Activated CD4-positive, alpha-beta memory T cell treated with anti-CD3 and anti-CD28 coated beads for 36 hours (primary cell): ENCODE measurements around the gene UBAC2. TPM values are rescaled to one million over a fixed set of nuclear protein-coding genes. Genes with fewer than 3 reads are reported as not detected.

Source experiments
- CTCF ChIA-PET: fragments of 350-600 bp; sonication (Branson Sonifier 250); formaldehyde crosslinking; loops from one replicate; lab custom pipeline; 2021; ENCODE audit warnings: antibody characterized with exemption, inconsistent platforms; lab: Charles Lee
- POLR2A ChIA-PET: fragments of 350-600 bp; sonication (Branson Sonifier 250); formaldehyde crosslinking; loops from one replicate; lab custom pipeline; 2021; ENCODE audit warnings: antibody characterized with exemption; lab: Charles Lee
- DNase-seq: peaks from one replicate; pipeline ENCODE4 v3.0.0-alpha.2; 2020
- H3K27ac Mint-ChIP-seq: one replicate; pipeline ENCODE4 v1.8.0; 2021; ENCODE audit warnings: mixed read lengths
- H3K27me3 Mint-ChIP-seq: one replicate; pipeline ENCODE4 v1.8.0; 2021; ENCODE audit warnings: mixed read lengths
- H3K36me3 Mint-ChIP-seq: one replicate; pipeline ENCODE4 v1.8.0; 2021; ENCODE audit warnings: mixed read lengths
- H3K4me1 Mint-ChIP-seq: one replicate; pipeline ENCODE4 v1.8.0; 2021; ENCODE audit warnings: low read depth, mixed read lengths
- H3K4me3 Mint-ChIP-seq: one replicate; pipeline ENCODE4 v1.8.0; 2021; ENCODE audit warnings: mild to moderate bottlenecking, mixed read lengths
- H3K9me3 Mint-ChIP-seq: one replicate; pipeline ENCODE4 v1.8.0; 2021; ENCODE audit warnings: mixed read lengths
- intact Hi-C: fragments of 100-400 bp; cut with micrococcal nuclease; formaldehyde crosslinking; loops from one replicate; pipeline ENCODE4 v1.15.1; 2023
- total RNA-seq, 2 experiments: library from RNA; stranded (reverse); gene quantifications; one replicate each; pipeline ENCODE4 v1.2.3, GENCODE V29; 2021

Gene UBAC2
- total RNA-seq, 2 experiments from 2014 or later = 51.8 to 54.5 TPM

DNA sequence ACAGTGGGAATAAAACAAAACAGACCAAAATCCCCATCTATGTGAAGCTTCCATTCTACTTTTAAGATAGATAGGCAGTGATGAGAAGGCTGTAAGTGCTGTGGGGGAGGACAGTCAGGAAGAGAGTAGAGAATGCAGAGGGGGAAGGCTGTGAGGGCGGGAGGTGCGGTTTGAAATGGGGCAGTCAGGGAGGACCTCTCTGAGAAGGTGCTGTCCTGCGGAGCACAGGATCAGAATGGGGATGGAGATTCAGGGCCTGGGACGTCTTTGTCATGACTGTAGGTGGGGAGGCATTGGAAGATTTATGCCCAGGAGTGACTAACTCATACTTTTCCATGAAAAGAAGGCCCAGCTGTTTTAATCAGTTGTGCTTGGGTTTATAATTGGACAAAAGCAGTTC is 110.5 kb downstream of the UBAC2 start:
- Mint-ChIP-seq H3K27me3 (no peaks in the 10 kb centered on the region), H3K27ac (peak overlapping the region; percentile 99), H3K36me3 (peaks cover 21% of the 10 kb centered on the region), H3K9me3 (no peaks in the 10 kb centered on the region), H3K4me3 (peak overlapping the region; percentile 53), H3K4me1 (peaks cover 83% of the 10 kb centered on the region)
- peak; percentile 62 for DNase-seq
- POLR2A ChIA-PET = interaction anchor here (0.7 to 5.7 kb wide), 9 partner anchors 7 to 122 kb away, joined by 3 to 72 read pairs (median 4); partner anchors contain the start of gene GPR183
- intact Hi-C loops = loop anchor here (10.0 kb wide), 2 partner anchors 736 to 796 kb away; partner anchors contain the start of gene STK24
- CTCF ChIA-PET = interaction anchor here (0.9 to 3.1 kb wide), 4 partner anchors 9 to 125 kb away, joined by 3 to 18 read pairs (median 10); no protein-coding TSS in a partner anchor

DNA sequence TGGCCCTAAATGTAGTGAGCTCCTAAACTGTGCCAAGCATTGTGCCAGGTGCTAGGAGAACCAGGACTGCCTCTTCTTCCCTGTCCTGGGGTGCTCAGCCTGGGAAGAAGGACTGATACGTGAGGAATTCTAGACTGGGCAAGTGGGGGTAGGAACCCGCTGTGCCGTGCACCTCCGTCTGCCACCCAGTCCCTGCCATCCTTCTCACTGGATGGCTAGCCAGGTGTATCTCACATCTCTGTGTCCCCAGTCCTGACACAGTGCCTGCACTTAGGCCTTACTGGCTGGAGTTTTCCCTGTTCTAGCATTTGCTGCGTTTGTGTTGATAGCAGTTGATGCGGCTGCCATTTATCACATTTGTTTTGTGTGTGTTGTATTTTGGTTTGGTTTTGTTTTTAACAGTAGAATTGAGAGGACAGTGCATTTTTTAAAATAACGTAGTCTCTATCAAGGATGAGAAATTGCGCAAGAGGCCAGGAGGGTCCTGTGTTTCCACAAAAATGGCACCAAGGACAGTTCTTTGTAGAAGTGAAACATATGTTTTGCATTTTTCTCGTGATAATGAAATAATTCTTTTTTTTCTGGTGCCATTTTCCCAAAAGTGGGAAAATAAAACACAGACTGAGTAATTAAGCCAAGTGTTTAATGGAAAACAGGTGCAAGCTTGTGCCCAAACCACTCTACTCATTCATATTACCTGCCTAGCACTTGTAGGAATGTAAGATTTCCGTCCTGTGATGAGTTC is 111.3 kb downstream of the UBAC2 start:
- Mint-ChIP-seq H3K4me1 (peaks cover 91% of the 10 kb centered on the region), H3K36me3 (peaks cover 22% of the 10 kb centered on the region), H3K27me3 (no peaks in the 10 kb centered on the region), H3K9me3 (no peaks in the 10 kb centered on the region), H3K4me3 (peak overlapping the region; percentile 14), H3K27ac (peak overlapping the region; percentile 99)
- DNase-seq = no peak
- intact Hi-C loops = loop anchor here (10.0 kb wide), 2 partner anchors 737 to 797 kb away; partner anchors contain the start of gene STK24
- CTCF ChIA-PET = interaction anchor here (0.7 to 3.1 kb wide), 6 partner anchors 9 to 124 kb away, joined by 3 to 18 read pairs (median 5); no protein-coding TSS in a partner anchor
- POLR2A ChIA-PET = interaction anchor here (1.0 to 5.7 kb wide), 10 partner anchors 8 to 111 kb away, joined by 4 to 72 read pairs (median 6); partner anchors contain the start of genes GPR183 and UBAC2

DNA sequence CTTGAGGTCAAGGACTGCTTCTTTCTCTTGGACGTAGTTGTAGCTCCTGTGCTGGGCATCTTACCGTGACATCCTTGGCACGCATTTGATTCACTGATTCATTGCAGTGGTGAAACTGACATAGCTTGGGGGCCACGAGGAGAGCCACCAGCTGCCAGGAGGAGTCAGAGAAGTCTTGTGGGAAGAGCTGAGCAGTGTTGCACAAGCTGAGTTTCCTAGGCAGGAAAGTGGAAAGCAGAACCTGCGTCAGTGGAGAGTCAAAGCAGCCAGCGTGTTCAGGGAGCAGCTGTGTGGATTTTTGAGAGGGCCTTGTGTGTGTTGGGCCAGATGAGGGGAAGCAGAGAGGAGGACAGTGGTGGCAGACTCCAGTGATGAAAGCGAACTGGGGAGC is 111.8 kb downstream of the UBAC2 start:
- H3K9me3 Mint-ChIP-seq = no peaks in the 10 kb centered on the region
- peak overlapping the region; percentile 59 for H3K4me3 Mint-ChIP-seq
- H3K27me3 Mint-ChIP-seq = no peaks in the 10 kb centered on the region
- peaks cover 26% of the 10 kb centered on the region for H3K36me3 Mint-ChIP-seq
- intact Hi-C loops = loop anchor here (10.0 kb wide), 2 partner anchors 738 to 798 kb away; partner anchors contain the start of gene STK24
- POLR2A ChIA-PET = interaction anchor here (0.8 to 5.7 kb wide), 9 partner anchors 8 to 111 kb away, joined by 3 to 72 read pairs (median 7); partner anchors contain the start of genes GPR183 and UBAC2
- H3K4me1 Mint-ChIP-seq = peaks cover 93% of the 10 kb centered on the region
- peak overlapping the region; percentile 88 for H3K27ac Mint-ChIP-seq
- CTCF ChIA-PET = interaction anchor here (0.7 to 3.1 kb wide), 8 partner anchors 9 to 124 kb away, joined by 3 to 18 read pairs (median 4); no protein-coding TSS in a partner anchor
- DNase-seq = peak; percentile 67

DNA sequence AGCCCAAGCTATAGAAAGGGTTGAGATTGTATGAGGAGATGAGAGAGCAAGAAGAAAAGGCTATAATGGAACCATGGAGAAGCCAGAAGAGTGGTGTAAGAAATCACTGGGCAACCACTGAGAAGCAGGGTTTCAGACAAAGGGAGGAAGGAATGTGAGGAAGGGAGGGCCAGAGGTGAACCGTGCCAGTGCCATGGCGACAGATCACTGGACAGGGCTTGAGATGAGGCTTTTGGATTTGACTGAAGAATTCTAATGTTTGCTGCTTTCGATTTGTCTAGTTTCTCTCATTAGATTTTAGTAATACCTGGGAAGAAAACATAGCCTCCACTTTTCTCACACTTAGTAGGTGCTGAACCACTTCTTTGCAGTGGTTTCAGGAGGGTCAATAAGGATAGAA is 112.8 kb downstream of the UBAC2 start:
- peaks cover 30% of the 10 kb centered on the region for H3K36me3 Mint-ChIP-seq
- intact Hi-C loops = loop anchor here (10.0 kb wide), 2 partner anchors 739 to 799 kb away; partner anchors contain the start of gene STK24
- H3K4me1 Mint-ChIP-seq = peaks cover 85% of the 10 kb centered on the region
- POLR2A ChIA-PET = interaction anchor here (0.8 to 5.7 kb wide), 6 partner anchors 9 to 113 kb away, joined by 3 to 72 read pairs (median 11); partner anchors contain the start of genes GPR183 and UBAC2
- CTCF ChIA-PET = interaction anchor here (2.8 to 3.1 kb wide), 2 partner anchors 44 to 123 kb away, joined by 15 to 16 read pairs; no protein-coding TSS in a partner anchor
- peak; percentile 57 for DNase-seq
- H3K9me3 Mint-ChIP-seq = no peaks in the 10 kb centered on the region
- H3K4me3 Mint-ChIP-seq = peak overlapping the region; percentile 55
- H3K27me3 Mint-ChIP-seq = no peaks in the 10 kb centered on the region
- H3K27ac Mint-ChIP-seq = peak overlapping the region; percentile 93

DNA sequence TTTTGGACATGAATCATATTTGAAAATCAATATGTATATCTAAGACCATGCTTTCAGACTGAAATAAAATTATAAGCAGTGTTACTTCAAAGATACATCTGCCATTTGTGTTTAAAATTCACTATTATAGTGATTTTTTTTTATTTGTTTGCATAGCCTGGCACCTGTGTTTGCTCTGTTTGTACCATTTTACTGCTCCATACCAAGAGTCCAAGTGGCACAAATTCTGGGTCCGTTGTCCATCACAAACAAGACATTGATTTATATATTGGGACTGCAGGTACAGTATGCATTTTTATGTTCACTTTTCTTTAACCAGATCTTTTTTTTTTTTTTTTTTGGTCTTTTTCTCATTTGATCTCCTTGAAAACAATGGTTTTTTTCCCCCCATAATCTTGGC is 113.3 kb downstream of the UBAC2 start:
- Mint-ChIP-seq H3K4me3 (peak overlapping the region; percentile 64), H3K27ac (peak overlapping the region; percentile 93), H3K9me3 (no peaks in the 10 kb centered on the region), H3K27me3 (no peaks in the 10 kb centered on the region), H3K4me1 (peaks cover 84% of the 10 kb centered on the region), H3K36me3 (peaks cover 31% of the 10 kb centered on the region)
- ChIA-PET CTCF (interaction anchor here (0.6 to 2.8 kb wide), 7 partner anchors 10 to 123 kb away, joined by 3 to 15 read pairs (median 4); no protein-coding TSS in a partner anchor), POLR2A (interaction anchor here (0.9 to 5.7 kb wide), 11 partner anchors 9 to 120 kb away, joined by 5 to 72 read pairs (median 8); partner anchors contain the start of gene GPR183)
- intact Hi-C loops = loop anchor here (1.0 to 10.0 kb wide), 7 partner anchors 8 to 799 kb away; partner anchors contain the start of gene STK24
- no peak for DNase-seq

DNA sequence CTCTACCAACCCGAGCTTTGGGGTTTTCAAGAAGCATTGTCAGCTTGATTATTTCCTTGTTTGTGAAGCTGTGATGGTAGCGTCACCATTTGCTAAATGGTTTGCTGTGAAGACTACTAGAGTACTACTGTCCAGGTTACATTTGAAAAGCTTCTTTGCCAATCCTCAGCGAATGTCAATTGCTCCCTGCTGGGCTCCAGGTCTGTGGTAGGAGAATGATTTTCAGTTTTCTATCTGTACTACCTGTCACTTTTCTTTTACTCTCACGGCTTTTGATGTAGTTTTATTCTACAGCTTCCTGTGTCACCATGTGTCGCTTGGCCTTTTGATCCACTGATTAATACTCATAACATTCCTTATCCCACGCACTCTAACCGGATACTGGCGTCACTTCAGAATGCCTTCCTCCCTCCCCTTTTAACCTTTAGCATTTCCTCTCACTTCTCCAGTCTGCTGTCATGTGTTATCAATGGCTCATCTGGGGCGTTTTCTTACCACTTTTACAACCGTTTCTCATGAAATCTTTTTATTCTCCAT is 114.1 kb downstream of the UBAC2 start:
- intact Hi-C loops = loop anchor here (1.0 to 10.0 kb wide), 8 partner anchors 7 to 800 kb away; partner anchors contain the start of genes GPR183 and STK24
- H3K27ac Mint-ChIP-seq = peak overlapping the region; percentile 93
- peak; percentile 87 for DNase-seq
- peak overlapping the region; percentile 64 for H3K4me3 Mint-ChIP-seq
- ChIA-PET POLR2A (interaction anchor here (0.5 to 5.7 kb wide), 14 partner anchors 8 to 287 kb away, joined by 3 to 72 read pairs (median 6); partner anchors contain the start of gene GPR183), CTCF (interaction anchor here (0.6 to 2.8 kb wide), 9 partner anchors 11 to 122 kb away, joined by 3 to 15 read pairs (median 4); no protein-coding TSS in a partner anchor)
- H3K4me1 Mint-ChIP-seq = peaks cover 82% of the 10 kb centered on the region
- peaks cover 36% of the 10 kb centered on the region for H3K36me3 Mint-ChIP-seq
- H3K9me3 Mint-ChIP-seq = no peaks in the 10 kb centered on the region
- no peaks in the 10 kb centered on the region for H3K27me3 Mint-ChIP-seq

DNA sequence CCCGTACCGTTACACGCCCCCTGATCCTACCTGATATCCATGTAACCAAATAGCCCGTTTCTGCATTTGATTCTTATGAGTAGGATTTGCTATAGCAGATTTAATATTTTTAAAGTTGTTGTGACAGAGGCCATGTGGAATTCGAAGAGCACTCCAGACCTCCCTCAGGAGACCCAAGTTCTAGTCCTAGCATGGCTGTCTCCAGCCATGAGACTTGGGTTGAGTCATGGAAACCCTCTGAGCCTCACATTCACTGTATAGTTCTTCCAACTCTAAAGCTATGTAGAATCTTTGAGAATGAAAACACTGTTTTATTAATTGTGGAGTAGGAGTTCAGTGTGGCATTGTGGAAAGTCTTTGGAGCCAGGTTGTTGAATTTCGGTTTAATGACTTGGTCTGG is 114.5 kb downstream of the UBAC2 start:
- Mint-ChIP-seq H3K27me3 (no peaks in the 10 kb centered on the region), H3K4me3 (peak overlapping the region; percentile 64), H3K9me3 (no peaks in the 10 kb centered on the region), H3K27ac (peak overlapping the region; percentile 93), H3K4me1 (peaks cover 80% of the 10 kb centered on the region), H3K36me3 (peaks cover 36% of the 10 kb centered on the region)
- ChIA-PET POLR2A (interaction anchor here (0.9 to 5.7 kb wide), 11 partner anchors 10 to 119 kb away, joined by 3 to 72 read pairs (median 8); partner anchors contain the start of gene GPR183), CTCF (interaction anchor here (0.8 to 2.8 kb wide), 6 partner anchors 39 to 121 kb away, joined by 3 to 15 read pairs (median 6); no protein-coding TSS in a partner anchor)
- DNase-seq = no peak
- intact Hi-C loops = loop anchor here (1.0 to 10.0 kb wide), 7 partner anchors 8 to 800 kb away; partner anchors contain the start of genes GPR183 and STK24

DNA sequence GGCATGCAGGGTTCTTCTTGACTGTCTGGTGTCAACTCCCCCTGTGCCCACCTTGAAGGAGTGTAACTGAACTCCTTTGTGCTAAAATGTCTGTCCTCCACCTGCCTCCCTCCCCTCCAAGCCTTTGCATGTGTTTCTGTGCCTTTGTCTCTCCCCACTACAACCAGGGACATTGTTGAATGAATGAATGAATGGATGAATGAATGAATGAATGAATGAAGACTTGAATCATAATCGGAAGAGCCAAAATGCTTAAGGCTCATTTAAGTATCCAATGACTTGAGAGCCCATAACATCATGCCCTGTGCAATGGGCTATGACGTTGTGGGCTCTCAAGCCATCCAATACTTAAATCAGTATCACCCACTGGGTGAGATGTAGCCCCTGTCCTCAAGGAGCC is 115.6 kb downstream of the UBAC2 start:
- CTCF ChIA-PET = interaction anchor here (1.0 to 2.8 kb wide), 3 partner anchors 36 to 120 kb away, joined by 3 to 15 read pairs (median 8); no protein-coding TSS in a partner anchor
- no peak overlapping the region for H3K4me3 Mint-ChIP-seq

DNA sequence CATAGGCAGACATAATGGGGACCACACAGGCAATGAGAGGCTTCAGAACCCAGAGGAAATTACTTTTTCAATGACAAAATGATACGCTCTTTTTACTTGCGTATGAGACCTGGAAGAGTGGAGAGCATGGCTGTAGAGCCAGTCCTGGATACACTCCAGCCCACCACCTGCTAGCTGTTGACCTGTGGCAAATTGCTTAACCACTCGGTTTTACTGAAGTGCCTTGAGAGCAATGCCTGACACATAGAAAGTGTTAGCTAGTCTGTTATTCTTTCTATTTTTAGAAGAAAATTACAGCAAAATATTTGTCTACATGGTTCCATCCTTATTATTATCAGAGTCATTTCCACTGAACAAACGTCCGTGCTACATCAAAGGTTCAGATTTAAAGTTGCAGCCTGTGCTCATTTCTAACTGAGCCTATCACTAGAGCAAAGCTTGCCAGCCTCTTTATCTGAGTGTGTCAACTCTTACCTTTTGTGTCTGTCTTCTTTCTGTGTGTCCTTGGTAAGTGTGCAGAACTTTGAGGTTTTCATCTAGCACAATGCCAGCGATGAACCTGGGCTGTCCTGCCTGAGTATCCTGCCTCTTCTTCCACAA is 116.1 kb downstream of the UBAC2 start:
- DNase-seq = no peak
- intact Hi-C loops = loop anchor here (10.0 kb wide), 2 partner anchors 742 to 802 kb away; partner anchors contain the start of gene STK24
- Mint-ChIP-seq H3K4me3 (no peak overlapping the region), H3K36me3 (peaks cover 36% of the 10 kb centered on the region), H3K27ac (peak overlapping the region; percentile 74), H3K4me1 (peaks cover 80% of the 10 kb centered on the region), H3K9me3 (no peaks in the 10 kb centered on the region), H3K27me3 (no peaks in the 10 kb centered on the region)
- ChIA-PET CTCF (interaction anchor here (1.0 to 2.5 kb wide), 2 partner anchors 35 to 71 kb away, joined by 3 to 8 read pairs; no protein-coding TSS in a partner anchor), POLR2A (interaction anchor here (1.2 to 3.0 kb wide), 2 partner anchors 8 to 18 kb away, joined by 3 to 28 read pairs; no protein-coding TSS in a partner anchor)

More for the DNA sequence above, 115.6 kb downstream of the UBAC2 start:
- Mint-ChIP-seq H3K36me3 (peaks cover 36% of the 10 kb centered on the region), H3K4me1 (peaks cover 80% of the 10 kb centered on the region), H3K9me3 (no peaks in the 10 kb centered on the region), H3K27me3 (no peaks in the 10 kb centered on the region), H3K27ac (peak overlapping the region; percentile 93)
- no peak for DNase-seq
- intact Hi-C loops = loop anchor here (10.0 kb wide), 2 partner anchors 741 to 801 kb away; partner anchors contain the start of gene STK24
- POLR2A ChIA-PET = interaction anchor here (1.2 to 5.7 kb wide), 5 partner anchors 9 to 38 kb away, joined by 3 to 72 read pairs (median 25); partner anchors contain the start of gene GPR183
